Astrocyte (in vitro differentiated cells and primary cell): ENCODE results near the gene AGAP5.
"Not testable (repeated sequence)": the region's sequence is repeated elsewhere in the genome, so short reads cannot be mapped to it uniquely, and the experiment has no call there.

Experiments
- CTCF ChIP-seq: IDR thresholded peaks from 2 replicates; pipeline ENCODE4 v1.5.1; 2011; ENCODE audit warnings: low read depth, mild to moderate bottlenecking, inconsistent platforms, low read length, moderate library complexity; ENCODE audit not compliant: insufficient read depth
- EZH2 ChIP-seq: IDR thresholded peaks from 2 replicates; pipeline ENCODE4 v1.6.1; 2012; ENCODE audit warnings: mild to moderate bottlenecking, low read length, inconsistent platforms; ENCODE audit not compliant: insufficient read depth

- not testable (repeated sequence) for TF ChIP-seq EZH2, CTCF
Observed at GRCh38 chr10:73706488-73706887, 8.6 kb upstream of the AGAP5 start.
